ENCODE results near the gene CCDC88C.

CCDC88C gene

GRCh38 chr14:91277546-91278382 is 139.9 kb downstream of the CCDC88C start:
- no peak overlapping the region for H3K4me3 ChIP-seq (ENCODE audit: control insufficient read depth, low read depth, low read length)
- DNase-seq (ENCODE audit: low read depth), result no peak
- TF ChIP-seq, protein P1, sequence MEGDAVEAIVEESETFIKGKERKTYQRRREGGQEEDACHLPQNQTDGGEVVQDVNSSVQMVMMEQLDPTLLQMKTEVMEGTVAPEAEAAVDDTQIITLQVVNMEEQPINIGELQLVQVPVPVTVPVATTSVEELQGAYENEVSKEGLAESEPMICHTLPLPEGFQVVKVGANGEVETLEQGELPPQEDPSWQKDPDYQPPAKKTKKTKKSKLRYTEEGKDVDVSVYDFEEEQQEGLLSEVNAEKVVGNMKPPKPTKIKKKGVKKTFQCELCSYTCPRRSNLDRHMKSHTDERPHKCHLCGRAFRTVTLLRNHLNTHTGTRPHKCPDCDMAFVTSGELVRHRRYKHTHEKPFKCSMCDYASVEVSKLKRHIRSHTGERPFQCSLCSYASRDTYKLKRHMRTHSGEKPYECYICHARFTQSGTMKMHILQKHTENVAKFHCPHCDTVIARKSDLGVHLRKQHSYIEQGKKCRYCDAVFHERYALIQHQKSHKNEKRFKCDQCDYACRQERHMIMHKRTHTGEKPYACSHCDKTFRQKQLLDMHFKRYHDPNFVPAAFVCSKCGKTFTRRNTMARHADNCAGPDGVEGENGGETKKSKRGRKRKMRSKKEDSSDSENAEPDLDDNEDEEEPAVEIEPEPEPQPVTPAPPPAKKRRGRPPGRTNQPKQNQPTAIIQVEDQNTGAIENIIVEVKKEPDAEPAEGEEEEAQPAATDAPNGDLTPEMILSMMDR (IDR thresholded peaks at IDR 0.05; ENCODE audit: control insufficient read depth, insufficient read depth, low read depth, low read length, missing control alignments), result no peak

- H3K4me3 ChIP-seq (ENCODE audit: control insufficient read depth, low read depth, low read length), result no peak overlapping the region
- DNase-seq (ENCODE audit: low read depth), result no peak
- TF ChIP-seq, protein P1 (IDR thresholded peaks at IDR 0.05; ENCODE audit: control insufficient read depth, insufficient read depth, low read depth, low read length, missing control alignments), result no peak
Measured at GRCh38 chr14:91274796-91275195, 142.8 kb downstream of the CCDC88C start.

DNA sequence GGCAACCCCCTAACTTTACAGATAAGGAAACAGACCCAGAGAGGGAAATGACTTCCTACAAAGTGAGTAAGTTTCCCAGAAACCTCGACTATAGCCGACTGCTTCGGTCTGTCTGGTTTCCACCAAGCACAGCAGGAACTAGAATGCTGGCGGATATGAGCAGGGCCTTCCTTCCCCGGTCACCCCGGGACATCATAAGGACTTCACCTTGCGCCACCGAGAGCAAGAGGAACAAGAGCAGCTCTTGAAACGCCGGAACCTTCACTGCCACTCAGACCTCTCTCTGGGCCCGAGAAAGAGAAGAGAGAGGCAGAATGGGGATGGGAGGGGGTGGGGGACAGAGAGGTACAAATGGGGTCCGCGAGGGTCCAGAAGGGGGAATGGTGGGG is 143.7 kb downstream of the CCDC88C start:
- no peak for DNase-seq (ENCODE audit: low read depth)
- H3K4me3 ChIP-seq (ENCODE audit: control insufficient read depth, low read depth, low read length), result no peak overlapping the region
- TF ChIP-seq, protein P1 (IDR thresholded peaks at IDR 0.05; ENCODE audit: control insufficient read depth, insufficient read depth, low read depth, low read length, missing control alignments), result no peak

- no peak overlapping the region for H3K4me3 ChIP-seq (ENCODE audit: control insufficient read depth, low read depth, low read length)
- DNase-seq (ENCODE audit: low read depth), result no peak
- TF ChIP-seq, protein P1 (IDR thresholded peaks at IDR 0.05; ENCODE audit: control insufficient read depth, insufficient read depth, low read depth, low read length, missing control alignments), result no peak
Measured at GRCh38 chr14:91273273-91273884, 144.2 kb downstream of the CCDC88C start.

- no peak for DNase-seq (ENCODE audit: low read depth)
- no peak overlapping the region for H3K4me3 ChIP-seq (ENCODE audit: control insufficient read depth, low read depth, low read length)
- TF ChIP-seq, protein P1 (IDR thresholded peaks at IDR 0.05; ENCODE audit: control insufficient read depth, insufficient read depth, low read depth, low read length, missing control alignments), result no peak
Measured at GRCh38 chr14:91272341-91273272, 145.0 kb downstream of the CCDC88C start.

- DNase-seq (ENCODE audit: low read depth), result no peak
- no peak overlapping the region for H3K4me3 ChIP-seq (ENCODE audit: control insufficient read depth, low read depth, low read length)
- TF ChIP-seq, protein P1 (IDR thresholded peaks at IDR 0.05; ENCODE audit: control insufficient read depth, insufficient read depth, low read depth, low read length, missing control alignments), result no peak
Measured at GRCh38 chr14:91271639-91272038, 146.0 kb downstream of the CCDC88C start.

Measured in AG09309 (cell line).